Lower leg skin (tissue), 3 donors: ENCODE results near the gene B3GNT8.

Source experiments
- CTCF ChIP-seq, 3 donors: fragments of 450-650 bp; IDR thresholded peaks; one replicate each; pipeline ENCODE4 v1.5.1; 2016; ENCODE audit warnings: antibody characterized with exemption in 3 of 3, mild to moderate bottlenecking in 3 of 3, moderate library complexity in 2 of 3
- POLR2A ChIP-seq, 2 donors: fragments of 450-650 bp; IDR thresholded peaks; one replicate each; pipeline ENCODE4 v1.6.1; 2016 to 2017; ENCODE audit warnings: antibody characterized with exemption in 2 of 2, mild to moderate bottlenecking in 1 of 2, moderate library complexity in 1 of 2

DNA sequence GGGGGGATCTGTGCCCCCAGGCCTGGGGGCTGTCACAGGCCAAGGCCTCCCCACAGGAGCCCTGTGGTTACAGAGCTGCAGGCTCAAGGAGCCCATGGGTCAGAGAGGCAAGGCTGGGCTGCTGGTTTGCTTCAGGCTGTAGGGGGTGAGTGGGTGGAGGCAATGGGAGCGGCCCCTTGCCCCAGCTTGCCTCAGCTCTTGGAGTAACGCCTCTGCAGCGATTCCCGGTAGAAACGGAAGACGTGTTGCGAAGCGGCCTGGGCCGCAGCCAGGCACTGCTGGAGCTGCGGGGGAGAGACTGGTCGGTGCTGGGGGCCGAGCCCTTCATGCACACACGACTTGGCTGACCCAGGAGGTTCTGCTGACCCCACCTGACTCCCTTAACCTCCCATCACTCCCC, 40.7 kb downstream of the B3GNT8 start:
- TF ChIP-seq CTCF (IDR thresholded peaks at IDR 0.05) (no peak), POLR2A (IDR thresholded peaks at IDR 0.05) (no peak)
